ENCODE measurements around the gene PEX11A. TPM values are rescaled to one million over a fixed set of nuclear protein-coding genes. Genes with fewer than 3 reads are reported as not detected.

Gene PEX11A
- total RNA-seq, 4 donors from 2014 or later: 6.7 to 12.2 (median 8.8) TPM

GRCh38 chr15:89669941-89670340, 20.6 kb downstream of the PEX11A start:
- no peak overlapping the region for H3K4me3 ChIP-seq (ENCODE audit: low read depth, poor library complexity, severe bottlenecking)
- intact Hi-C loops (cut with DNase I; ENCODE audit: low total_unique reads): no loop called here
- TF ChIP-seq POLR2A (IDR thresholded peaks at IDR 0.05): no peak
- no peak for TF ChIP-seq CTCF (IDR thresholded peaks at IDR 0.05)
- peak in 1 of 2 donors; percentile 72 for DNase-seq (ENCODE audit: low spot score in 2 of 2)
- 93 to 97% methylated on average over 12 to 15 of the region's 15 CpGs for WGBS, 2 donors

DNA sequence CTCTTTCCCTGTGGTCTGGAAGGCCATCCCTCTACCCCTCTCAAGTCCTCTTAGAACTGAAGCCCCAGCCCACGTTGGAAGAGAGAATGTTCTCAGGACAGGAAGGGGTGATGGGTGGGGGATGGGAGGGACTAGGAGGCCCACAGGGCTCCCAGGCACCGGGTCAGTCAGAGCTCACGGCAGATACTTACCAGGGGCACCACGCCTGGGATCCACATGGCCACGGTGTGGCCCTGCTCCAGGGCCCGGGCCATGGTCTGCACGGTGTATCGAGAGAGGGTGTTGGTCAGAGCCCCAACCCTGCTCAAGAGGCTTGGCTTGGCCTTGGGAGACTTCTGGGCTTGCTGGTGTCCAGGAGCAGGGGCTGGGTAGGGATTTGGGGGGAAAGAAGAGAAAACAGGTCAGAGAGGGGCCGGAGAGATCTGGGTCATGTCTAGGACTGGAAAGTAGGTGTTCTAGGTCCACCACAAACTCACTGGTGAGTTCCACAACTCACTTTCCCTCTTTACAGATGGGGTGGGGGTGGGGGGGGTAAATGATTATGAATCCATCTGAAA, 21.2 kb downstream of the PEX11A start:
- 80 to 86% methylated on average over 8 to 9 of the region's 9 CpGs for WGBS, 2 donors
- intact Hi-C loops (cut with DNase I; ENCODE audit: low total_unique reads): no loop called here
- H3K4me3 ChIP-seq (ENCODE audit: low read depth, poor library complexity, severe bottlenecking): no peak overlapping the region
- peak in 1 of 2 donors; percentile 80 for DNase-seq (ENCODE audit: low spot score in 2 of 2)
- TF ChIP-seq CTCF (IDR thresholded peaks at IDR 0.05) (no peak), POLR2A (IDR thresholded peaks at IDR 0.05) (no peak)

- WGBS, 2 donors: 94 to 96% methylated on average over 3 of the region's 3 CpGs
- TF ChIP-seq POLR2A (IDR thresholded peaks at IDR 0.05): no peak
- no peak for TF ChIP-seq CTCF (IDR thresholded peaks at IDR 0.05)
- H3K4me3 ChIP-seq (ENCODE audit: low read depth, poor library complexity, severe bottlenecking): no peak overlapping the region
- no peak for DNase-seq (ENCODE audit: low spot score in 2 of 2)
- intact Hi-C loops (cut with DNase I; ENCODE audit: low total_unique reads): no loop called here
These were observed 22.4 kb downstream of the PEX11A start for GRCh38 chr15:89668171-89668570.

- 97 to 98% methylated on average over 7 of the region's 7 CpGs for WGBS, 2 donors
- H3K4me3 ChIP-seq (ENCODE audit: low read depth, poor library complexity, severe bottlenecking): no peak overlapping the region
- peak in 1 of 2 donors; percentile 82 for DNase-seq (ENCODE audit: low spot score in 2 of 2)
- intact Hi-C loops (cut with DNase I; ENCODE audit: low total_unique reads): no loop called here
- TF ChIP-seq POLR2A (IDR thresholded peaks at IDR 0.05) (no peak), CTCF (IDR thresholded peaks at IDR 0.05) (no peak)
These were observed 22.9 kb downstream of the PEX11A start for GRCh38 chr15:89667706-89667960.

DNA sequence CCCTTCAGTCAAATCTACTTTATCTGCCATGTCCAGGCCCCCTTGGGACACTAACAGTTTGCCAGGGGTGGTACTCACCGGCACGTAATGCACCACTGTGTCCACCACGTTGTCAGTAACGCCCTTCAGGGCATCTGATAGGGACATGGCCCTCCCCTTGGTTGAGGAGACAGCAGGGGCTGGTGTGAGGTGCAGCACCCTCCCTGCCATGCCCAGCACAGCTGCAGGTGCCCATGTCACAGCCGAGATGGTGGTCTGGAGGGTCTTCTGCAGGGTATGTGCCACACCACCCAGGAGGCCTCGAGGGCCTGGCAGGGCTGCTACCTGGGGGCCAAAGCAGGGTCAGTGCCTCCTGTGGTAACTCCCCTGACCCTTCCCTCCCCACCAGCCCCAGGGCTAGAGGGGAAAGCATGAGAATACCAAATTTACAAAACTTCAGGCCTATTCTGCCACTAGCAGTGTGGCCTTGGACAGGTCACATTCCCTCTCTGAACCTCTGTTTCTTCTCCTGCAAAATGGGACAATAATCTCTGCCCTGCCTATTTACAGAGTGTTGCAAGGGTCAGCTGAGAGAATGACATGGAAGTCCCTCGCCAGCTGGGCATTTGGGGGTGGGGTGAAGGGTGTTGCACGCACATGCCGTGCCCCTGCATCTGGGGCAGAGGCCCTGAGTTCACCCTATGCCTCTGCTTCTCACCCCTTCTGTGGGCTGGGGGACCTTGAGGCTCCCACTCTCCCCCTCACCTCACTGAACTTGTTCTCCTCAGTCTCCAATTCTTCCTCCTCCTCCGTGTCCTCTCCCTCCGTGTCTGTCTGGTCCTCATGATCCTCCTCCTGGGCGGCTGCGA, 23.5 kb downstream of the PEX11A start:
- intact Hi-C loops (cut with DNase I; ENCODE audit: low total_unique reads): no loop called here
- peak in 1 of 2 donors; percentile 84 for DNase-seq (ENCODE audit: low spot score in 2 of 2)
- 75 to 80% methylated on average over 11 to 12 of the region's 13 CpGs for WGBS, 2 donors

More for the DNA sequence above, 23.5 kb downstream of the PEX11A start:
- TF ChIP-seq CTCF (IDR thresholded peaks at IDR 0.05) (no peak), POLR2A (IDR thresholded peaks at IDR 0.05) (no peak)
- H3K4me3 ChIP-seq (ENCODE audit: low read depth, poor library complexity, severe bottlenecking): no peak overlapping the region

Data from lower leg skin (tissue), 4 donors.